Omental fat pad (tissue), 4 donors: ENCODE measurements around the gene RGS14. TPM values are rescaled to one million over a fixed set of nuclear protein-coding genes. Genes with fewer than 3 reads are reported as not detected.

Experiments
- ATAC-seq: fragments of 150-250 bp; one replicate; pipeline ENCODE4 v1.9.1; 2016; ENCODE audit warnings: mild to moderate bottlenecking, moderate library complexity; ENCODE audit not compliant: low FRiP score
- DNase-seq: peaks from one replicate; pipeline ENCODE4 v3.0.0-alpha.2; 2019; ENCODE audit warnings: low spot score
- total RNA-seq, 4 donors: library from RNA; depleted of rRNA; stranded (reverse); fragments of >200 nt; gene quantifications; one replicate each; pipeline ENCODE4 v1.1.0, GENCODE V29; 2016
- TF ChIP-seq, protein P1 (sequence below), 3 donors: fragments of 450-650 bp; IDR thresholded peaks; one replicate each; pipeline ENCODE4 v1.5.1; 2016 to 2017; ENCODE audit warnings: antibody characterized with exemption in 3 of 3, mild to moderate bottlenecking in 3 of 3, moderate library complexity in 2 of 3

RGS14 gene
- total RNA-seq, 4 donors from 2014 or later: 7.1 to 25.1 (median 8.2) TPM

- TF ChIP-seq, protein P1, sequence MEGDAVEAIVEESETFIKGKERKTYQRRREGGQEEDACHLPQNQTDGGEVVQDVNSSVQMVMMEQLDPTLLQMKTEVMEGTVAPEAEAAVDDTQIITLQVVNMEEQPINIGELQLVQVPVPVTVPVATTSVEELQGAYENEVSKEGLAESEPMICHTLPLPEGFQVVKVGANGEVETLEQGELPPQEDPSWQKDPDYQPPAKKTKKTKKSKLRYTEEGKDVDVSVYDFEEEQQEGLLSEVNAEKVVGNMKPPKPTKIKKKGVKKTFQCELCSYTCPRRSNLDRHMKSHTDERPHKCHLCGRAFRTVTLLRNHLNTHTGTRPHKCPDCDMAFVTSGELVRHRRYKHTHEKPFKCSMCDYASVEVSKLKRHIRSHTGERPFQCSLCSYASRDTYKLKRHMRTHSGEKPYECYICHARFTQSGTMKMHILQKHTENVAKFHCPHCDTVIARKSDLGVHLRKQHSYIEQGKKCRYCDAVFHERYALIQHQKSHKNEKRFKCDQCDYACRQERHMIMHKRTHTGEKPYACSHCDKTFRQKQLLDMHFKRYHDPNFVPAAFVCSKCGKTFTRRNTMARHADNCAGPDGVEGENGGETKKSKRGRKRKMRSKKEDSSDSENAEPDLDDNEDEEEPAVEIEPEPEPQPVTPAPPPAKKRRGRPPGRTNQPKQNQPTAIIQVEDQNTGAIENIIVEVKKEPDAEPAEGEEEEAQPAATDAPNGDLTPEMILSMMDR (IDR thresholded peaks at IDR 0.05): no peak
- no peak for ATAC-seq
- DNase-seq: no peak
These were observed 35.0 kb downstream of the RGS14 start for GRCh38 chr5:177392765-177393164.

GRCh38 chr5:177393206-177393765 lies 35.6 kb downstream of the RGS14 start:
- DNase-seq (no peak), ATAC-seq (no peak)
- TF ChIP-seq, protein P1 (IDR thresholded peaks at IDR 0.05): no peak

- TF ChIP-seq, protein P1 (IDR thresholded peaks at IDR 0.05): no peak
- ATAC-seq (no peak), DNase-seq (no peak)
These were observed 36.3 kb downstream of the RGS14 start for GRCh38 chr5:177393990-177394389.

- ATAC-seq (no peak), DNase-seq (no peak)
- TF ChIP-seq, protein P1 (IDR thresholded peaks at IDR 0.05): no peak
These were observed 38.4 kb downstream of the RGS14 start for GRCh38 chr5:177396078-177396477.

DNA sequence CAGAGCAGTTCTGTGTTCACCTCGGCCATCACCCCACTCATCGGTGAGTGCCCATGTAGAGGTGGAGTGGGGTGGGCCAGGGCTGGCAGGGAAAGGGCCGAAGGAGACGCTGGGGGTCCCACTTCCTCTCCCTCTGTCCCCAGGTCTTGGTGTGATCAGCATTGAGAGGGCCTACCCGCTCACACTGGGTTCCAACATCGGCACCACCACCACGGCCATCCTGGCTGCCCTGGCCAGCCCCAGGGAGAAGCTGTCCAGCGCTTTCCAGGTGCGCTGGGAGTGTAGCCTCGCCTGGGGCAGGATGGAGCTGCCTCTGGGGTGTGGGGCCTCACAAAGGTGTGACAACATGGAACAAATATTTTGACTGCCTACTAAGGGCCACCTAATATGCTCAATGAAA lies 39.1 kb downstream of the RGS14 start:
- TF ChIP-seq, protein P1 (IDR thresholded peaks at IDR 0.05): no peak
- DNase-seq: no peak
- no peak for ATAC-seq

DNA sequence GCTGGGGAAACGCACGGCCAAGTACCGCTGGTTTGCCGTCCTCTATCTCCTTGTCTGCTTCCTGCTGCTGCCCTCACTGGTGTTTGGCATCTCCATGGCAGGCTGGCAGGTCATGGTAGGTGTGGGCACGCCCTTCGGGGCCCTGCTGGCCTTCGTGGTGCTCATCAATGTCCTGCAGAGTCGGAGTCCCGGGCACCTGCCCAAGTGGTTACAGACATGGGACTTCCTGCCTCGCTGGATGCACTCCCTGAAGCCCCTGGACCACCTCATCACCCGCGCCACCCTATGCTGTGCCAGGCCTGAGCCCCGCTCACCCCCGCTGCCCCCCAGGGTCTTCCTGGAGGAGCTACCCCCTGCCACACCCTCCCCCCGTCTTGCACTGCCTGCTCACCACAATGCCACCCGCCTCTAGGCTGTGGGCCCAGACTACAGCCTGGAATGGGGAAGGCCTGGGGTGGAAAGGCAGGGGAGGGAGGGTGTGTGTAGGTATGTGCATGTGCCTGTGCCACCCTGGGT lies 40.2 kb downstream of the RGS14 start:
- no peak for DNase-seq
- no peak for ATAC-seq
- TF ChIP-seq, protein P1 (IDR thresholded peaks at IDR 0.05): no peak
